Measurements from ENCODE around the gene POU2F3.

- TF ChIP-seq CTCF (IDR thresholded peaks at IDR 0.05; ENCODE audit: low read depth, low read length) (peak; percentile 97), EZH2phosphoT487 (IDR thresholded peaks at IDR 0.05; ENCODE audit: low read depth) (no peak)
Measured at GRCh38 chr11:120303004-120303637, 63.2 kb downstream of the POU2F3 start.
